Fibroblast of the conjunctiva (primary cell): ENCODE data around the gene PHACTR3.
A peak's percentile ranks its signal among the peaks of the same experiment; 100 is the strongest.

ENCODE experiments used
- DNase-seq: peaks from one replicate; pipeline ENCODE4 v3.0.0-alpha.2; 2010; ENCODE audit warnings: low read depth

PHACTR3 gene

DNA sequence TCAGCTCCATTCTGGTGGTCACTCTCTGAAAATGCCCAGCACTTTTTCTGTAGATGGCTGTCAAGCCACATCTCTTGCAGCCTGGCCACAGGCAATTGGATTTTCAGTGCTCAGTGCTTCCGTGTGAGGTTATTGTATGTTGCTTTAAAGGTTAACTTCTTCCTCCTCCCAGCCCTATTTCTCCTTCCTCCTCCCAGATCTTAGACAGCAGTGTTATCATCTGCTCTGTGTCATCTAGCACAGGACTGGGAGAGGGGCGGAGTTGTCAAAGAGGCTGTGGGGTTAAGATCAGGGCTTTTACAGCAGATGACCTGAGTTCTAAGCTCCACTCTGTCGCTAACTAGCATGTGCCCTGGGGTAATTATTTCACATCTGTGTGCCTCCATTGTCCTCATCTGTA lies 129.0 kb downstream of the PHACTR3 start:
- DNase-seq, result no peak

DNA sequence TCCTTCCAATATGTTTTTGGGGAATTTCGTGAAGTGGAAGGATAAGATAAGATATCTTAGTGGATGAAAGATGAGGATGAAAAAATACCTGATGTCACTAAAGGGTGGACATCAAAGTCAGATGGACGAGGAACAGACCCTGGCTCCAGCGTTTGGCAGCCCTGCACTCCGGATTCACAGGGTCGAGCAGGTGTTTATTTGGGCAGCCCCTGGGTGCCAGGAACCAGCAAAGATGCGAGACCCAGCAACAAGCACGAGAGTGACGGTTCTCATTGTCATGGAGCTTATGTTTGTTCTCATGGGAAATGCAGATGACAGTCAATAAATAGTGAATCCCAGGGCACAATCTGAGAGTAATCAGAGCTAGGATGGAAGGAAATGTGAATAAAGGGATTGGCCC lies 131.1 kb downstream of the PHACTR3 start:
- no peak for DNase-seq

- no peak for DNase-seq
These were observed 131.6 kb downstream of the PHACTR3 start for GRCh38 chr20:59735917-59736316.

DNA sequence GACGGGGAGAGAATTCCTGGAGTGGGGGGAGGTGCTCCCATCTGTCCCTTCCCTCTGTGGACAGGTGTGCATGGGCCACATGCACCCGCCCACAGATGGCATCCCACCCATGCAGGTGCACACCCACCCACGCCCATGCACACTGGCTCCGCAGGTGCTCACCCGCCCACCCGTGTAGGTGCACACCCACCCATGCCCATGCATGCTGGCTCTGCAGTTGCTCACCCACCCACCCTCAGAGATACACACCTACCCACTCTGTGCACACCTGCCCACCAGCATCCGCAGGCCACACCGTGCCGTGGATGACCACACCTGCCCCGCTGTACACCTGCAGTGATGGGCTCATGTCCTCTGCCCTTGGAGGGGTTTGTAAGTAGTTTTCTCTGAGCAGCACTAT lies 132.0 kb downstream of the PHACTR3 start:
- no peak for DNase-seq

GRCh38 chr20:59737073-59737666 lies 132.8 kb downstream of the PHACTR3 start:
- no peak for DNase-seq

GRCh38 chr20:59737816-59738215 lies 133.5 kb downstream of the PHACTR3 start:
- DNase-seq, result no peak

DNA sequence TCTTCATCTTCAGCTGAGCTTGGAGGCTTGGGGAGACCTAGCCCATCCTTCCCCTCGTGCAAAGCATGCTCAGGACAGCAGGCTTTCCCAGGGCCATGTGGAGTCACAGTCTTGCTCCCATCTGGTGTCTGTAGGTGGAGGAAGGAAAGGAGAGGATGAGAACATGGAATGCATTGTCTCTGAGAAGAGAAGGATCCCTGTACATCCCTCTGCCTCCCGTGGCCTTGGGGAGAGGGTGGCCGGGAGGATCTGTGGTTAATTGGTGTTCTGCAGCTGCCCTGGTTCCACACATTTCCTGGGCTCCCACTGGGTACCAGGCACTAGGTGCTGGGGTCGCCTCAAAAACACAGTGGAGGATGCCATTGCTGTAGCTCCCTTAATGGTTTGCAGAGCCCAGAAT lies 134.5 kb downstream of the PHACTR3 start:
- no peak for DNase-seq

DNA sequence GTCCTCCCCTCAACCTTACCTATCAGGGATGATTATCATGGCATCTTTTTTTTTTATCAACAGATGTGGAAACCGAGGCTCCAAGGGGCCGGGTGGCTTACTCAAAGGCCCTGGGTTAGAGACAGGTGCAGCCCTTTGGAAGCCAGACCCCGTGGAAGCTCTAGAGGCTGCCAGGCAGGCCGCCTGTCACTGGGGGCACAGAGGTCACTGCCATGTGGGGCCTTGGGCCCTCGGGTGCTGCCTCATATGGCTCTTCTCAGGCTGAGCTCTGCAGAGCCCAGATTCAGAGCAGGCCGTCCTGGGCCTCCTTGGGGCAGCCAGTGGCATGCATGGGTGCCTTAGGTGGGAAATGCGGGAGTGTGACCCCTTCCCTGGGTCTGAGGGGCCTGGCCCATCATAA lies 136.3 kb downstream of the PHACTR3 start:
- no peak for DNase-seq

GRCh38 chr20:59741073-59741472 lies 136.7 kb downstream of the PHACTR3 start:
- no peak for DNase-seq

DNA sequence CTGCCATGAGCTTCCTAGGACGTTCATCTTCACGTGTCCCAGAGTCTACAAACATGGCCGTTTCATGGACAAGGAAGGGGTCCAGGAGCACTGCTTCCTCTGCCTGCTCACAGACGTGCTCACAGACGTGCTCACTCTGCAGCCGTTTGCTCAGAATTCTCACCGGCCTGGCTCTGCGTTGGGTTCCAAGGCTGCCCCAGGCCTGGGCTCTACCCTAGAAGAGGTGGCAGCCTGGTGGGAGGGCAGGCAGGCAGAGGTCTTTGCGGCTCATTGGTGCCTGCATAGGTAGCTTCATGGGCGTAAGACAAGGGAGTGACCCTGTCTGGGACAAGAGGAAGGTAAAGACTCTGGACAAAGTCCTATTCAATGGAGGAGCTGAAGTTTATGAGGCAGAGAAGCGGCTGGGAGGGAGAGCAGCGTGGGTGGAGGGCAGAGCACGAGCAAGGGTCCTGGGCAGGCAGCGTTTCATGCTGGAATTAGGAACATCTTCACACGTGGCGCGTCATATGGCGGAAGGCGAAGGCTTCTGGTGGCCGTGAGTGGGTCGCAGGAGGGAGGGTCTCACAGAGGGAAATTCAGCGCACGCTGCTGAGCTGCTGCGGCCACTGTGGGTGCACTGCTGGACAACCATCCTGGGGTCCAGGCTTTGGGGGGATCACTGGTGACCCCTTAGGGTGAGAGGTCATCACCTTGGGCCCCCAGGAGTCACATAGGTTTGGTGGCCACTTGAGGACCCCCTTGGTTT lies 138.2 kb downstream of the PHACTR3 start:
- DNase-seq, result no peak

DNA sequence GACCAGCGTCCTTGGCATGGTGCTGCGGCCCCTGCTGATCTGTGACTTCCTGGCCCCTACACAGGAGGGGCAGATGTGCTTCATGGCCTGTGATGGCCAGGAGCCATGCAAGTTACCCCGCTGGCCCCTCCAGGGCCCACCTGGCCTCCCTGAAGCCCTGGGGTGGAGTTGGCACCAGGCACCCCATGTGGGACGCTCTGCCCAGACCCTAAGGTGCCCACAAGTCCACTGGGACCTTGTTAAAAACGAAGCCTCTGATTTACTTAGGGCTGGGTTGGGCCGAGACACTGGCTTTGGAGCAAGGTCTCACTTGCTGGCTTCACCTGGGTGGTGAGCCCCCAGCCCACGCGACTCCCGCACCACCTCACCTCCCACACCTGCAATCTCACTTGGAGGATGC lies 139.0 kb downstream of the PHACTR3 start:
- DNase-seq, result no peak

GRCh38 chr20:59743767-59744485 lies 139.6 kb downstream of the PHACTR3 start:
- no peak for DNase-seq

GRCh38 chr20:59744756-59745155 lies 140.4 kb downstream of the PHACTR3 start:
- DNase-seq, result no peak

DNA sequence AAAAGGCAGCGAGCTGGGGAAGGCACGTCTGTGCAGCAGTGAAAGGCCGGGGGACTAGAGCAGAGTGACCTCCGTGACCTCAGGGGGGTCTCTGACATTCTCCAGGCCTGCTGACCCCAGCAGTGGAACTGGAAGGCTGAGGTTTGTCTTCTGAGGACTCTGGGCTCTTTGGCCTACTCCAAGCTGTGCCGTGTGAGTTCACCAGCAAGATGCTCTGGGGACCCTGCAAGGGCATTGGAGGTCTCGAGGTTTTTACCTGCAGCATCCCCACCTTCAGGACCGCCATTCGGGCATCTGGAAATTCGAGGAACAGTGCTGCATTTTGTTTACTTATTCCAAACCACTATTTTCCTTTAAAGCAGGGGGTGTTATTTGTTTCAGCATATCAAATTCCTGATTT lies 140.9 kb downstream of the PHACTR3 start:
- no peak for DNase-seq

- no peak for DNase-seq
These were observed 141.4 kb downstream of the PHACTR3 start for GRCh38 chr20:59745716-59746115.

- DNase-seq, result no peak
These were observed 141.8 kb downstream of the PHACTR3 start for GRCh38 chr20:59746155-59746554.

GRCh38 chr20:59747671-59748515 lies 143.6 kb downstream of the PHACTR3 start:
- no peak for DNase-seq

GRCh38 chr20:59748619-59749191 lies 144.4 kb downstream of the PHACTR3 start:
- DNase-seq, result no peak

GRCh38 chr20:59749301-59749700 lies 145.0 kb downstream of the PHACTR3 start:
- DNase-seq, result no peak

GRCh38 chr20:59750209-59750840 lies 146.0 kb downstream of the PHACTR3 start:
- DNase-seq, result no peak

GRCh38 chr20:59751075-59751711 lies 146.9 kb downstream of the PHACTR3 start:
- peak; percentile 13 for DNase-seq
